CD4-positive, alpha-beta T cell treated with Interferon alpha-2 for 1 hour (primary cell): ENCODE measurements around the gene USP7.

ENCODE experiments used
- DNase-seq, 2 donors: peaks; one replicate each; pipeline ENCODE4 v3.0.0-alpha.2; 2020 to 2022

The USP7 gene

GRCh38 chr16:8951447-8952280, 12.0 kb downstream of the USP7 start:
- no peak for DNase-seq

GRCh38 chr16:8950580-8951077, 13.1 kb downstream of the USP7 start:
- DNase-seq = no peak

DNA sequence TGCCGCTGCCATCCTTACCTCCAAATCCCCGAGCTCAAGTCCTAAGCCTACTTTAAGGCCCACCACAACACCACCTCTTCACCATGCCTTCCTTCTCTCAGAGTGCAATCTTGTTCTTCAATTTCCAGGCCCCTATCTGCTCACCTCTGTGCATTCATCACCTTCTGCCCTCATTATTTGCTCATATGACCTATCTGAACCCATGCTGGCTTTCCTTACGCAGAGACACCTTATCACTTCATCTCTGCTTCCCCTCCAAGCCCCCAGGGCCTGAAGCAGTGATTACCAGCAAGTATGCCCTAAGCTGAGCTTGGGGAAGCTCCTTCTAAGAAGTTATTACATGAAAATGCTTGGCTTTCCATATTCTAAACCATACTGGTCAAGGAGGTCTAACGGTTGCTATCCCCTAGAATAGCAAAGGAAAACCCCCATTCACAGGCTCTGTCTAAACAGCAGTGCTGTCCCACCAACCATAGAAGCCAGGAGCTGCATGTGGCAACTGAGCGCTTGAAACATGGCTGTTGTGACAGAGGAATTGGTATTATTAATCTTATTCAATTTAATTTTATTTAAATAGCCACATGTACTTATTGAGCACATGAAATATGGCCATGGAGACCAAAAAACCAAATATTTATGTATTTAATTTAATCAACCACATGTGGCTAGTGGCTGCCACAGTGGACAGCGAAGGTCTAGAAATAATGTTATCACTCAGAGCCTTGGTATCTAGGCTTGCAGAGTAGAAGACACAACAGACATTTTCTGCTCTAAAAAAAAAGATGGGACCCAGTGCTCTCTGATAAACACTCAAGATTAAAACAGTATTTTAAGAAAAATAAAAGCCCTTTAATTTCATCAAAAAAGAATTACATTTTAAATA, 13.9 kb downstream of the USP7 start:
- DNase-seq = no peak

- no peak for DNase-seq
Observed at GRCh38 chr16:8948831-8949230, 14.9 kb downstream of the USP7 start.

- no peak for DNase-seq
Observed at GRCh38 chr16:8948069-8948593, 15.6 kb downstream of the USP7 start.

DNA sequence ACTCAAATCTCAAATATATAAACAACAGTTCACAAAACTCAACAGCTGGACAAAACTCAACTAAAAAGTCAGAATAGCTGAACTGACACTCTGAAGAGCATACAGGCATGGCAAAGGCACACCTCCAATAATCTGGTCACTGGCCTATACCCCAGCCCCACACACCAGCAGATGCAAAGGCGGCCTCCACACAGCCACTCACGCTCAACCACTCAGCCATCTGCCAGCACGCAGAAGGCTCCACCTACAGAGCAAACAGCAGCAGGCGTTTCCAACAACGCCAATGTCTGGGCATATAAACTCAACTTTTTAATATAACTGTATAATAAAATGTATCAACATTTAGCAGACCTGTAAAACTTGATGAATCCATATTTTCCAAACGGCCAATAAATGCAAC, 17.2 kb downstream of the USP7 start:
- no peak for DNase-seq

- no peak for DNase-seq
Observed at GRCh38 chr16:8945626-8946296, 17.9 kb downstream of the USP7 start.

- no peak for DNase-seq
Observed at GRCh38 chr16:8943966-8944759, 19.5 kb downstream of the USP7 start.

DNA sequence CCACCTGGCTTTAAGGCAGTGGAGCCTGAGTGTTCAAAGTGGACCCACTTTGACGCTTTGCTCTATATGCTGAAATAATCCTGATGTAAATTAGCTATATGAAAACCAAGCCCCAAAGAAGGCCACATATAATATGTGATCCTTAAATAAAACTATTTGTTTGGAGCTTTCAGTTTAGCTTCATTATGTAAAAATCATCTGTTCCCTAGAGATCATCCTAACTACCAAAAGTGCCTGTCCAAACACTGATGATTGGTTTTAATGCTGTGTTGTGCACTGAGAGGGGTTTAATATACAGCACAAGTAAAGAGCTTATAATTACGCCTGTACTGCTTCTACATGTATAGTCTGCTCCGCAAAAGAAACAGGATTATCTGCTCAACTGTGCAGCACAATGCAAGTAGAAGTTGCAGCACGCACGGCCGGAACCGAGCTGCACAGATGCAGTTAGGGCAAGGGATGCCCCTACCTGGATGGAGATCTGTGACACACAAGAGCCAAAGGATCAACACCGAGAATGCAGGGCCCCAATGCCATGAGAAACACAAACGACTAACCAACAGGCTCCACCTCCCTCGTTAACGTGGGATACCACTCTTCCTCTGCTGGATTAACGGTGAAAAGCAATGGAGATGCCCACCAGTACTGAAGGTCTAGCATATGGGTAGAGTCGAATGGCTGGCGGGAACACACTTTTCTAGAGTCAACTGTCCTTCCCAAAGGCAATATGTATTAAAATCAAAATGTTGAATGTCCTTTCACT, 20.5 kb downstream of the USP7 start:
- no peak for DNase-seq

GRCh38 chr16:8941718-8942344, 21.9 kb downstream of the USP7 start:
- peak in 1 of 2 donors; percentile 29 for DNase-seq

DNA sequence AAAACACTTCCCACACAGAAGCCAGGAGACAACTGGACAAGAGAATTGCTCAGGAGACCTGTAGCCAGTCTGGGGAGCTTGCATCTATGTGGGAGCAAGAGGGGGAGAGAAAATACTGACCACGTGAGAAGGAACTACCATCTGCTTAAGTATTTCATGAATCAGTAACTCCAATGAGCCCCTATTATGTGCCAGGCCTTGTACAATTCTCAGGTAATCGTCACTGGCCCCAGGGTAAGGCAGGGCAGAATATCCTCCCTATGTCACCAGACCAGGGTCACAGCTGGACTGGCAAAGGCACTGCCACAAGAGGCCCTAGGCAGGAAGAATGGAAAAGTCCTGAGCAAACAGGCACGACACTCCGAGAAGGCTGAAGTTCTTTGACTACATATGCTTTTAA, 25.9 kb downstream of the USP7 start:
- DNase-seq = no peak

DNA sequence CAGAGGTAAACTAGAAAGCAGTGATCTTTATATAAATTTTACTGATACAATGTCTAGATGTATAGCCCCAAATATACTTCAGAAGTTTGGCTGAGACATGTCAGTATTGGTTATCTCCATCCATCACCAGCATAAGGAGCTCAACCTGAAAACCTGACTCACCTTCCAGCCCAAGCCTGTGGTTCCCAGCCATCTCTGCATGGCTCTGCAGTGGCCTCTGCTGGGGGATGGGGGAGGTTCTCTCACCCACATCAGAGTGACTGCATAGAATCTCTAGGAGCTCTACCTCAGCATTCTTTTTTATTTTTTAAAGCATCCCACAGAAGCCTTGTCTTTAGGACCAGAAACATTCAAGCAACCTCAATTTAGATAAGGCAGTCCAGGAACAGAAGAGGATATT, 27.3 kb downstream of the USP7 start:
- peak; percentile 61 to 77 for DNase-seq

GRCh38 chr16:8935989-8936388, 27.7 kb downstream of the USP7 start:
- DNase-seq = peak; percentile 29 to 35

DNA sequence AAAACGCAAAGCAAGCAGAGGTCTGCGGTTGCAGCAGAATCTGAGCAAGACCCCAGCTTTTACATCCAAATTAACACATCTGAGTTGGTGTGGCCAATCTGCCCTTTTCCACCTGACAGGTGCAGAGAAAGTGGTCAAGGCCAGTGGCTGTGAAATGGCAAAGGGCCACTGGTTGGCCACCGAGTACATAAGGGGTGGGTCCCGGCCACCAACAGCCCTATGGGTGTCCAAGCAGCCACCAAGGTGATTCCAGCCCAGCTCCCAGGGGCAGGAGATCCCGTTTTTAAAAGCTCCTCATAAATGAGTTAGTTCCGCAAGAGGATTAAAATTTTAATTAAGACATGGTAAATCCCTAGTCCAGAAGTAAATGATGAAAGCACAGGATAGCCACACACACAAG, 29.1 kb downstream of the USP7 start:
- DNase-seq = no peak

DNA sequence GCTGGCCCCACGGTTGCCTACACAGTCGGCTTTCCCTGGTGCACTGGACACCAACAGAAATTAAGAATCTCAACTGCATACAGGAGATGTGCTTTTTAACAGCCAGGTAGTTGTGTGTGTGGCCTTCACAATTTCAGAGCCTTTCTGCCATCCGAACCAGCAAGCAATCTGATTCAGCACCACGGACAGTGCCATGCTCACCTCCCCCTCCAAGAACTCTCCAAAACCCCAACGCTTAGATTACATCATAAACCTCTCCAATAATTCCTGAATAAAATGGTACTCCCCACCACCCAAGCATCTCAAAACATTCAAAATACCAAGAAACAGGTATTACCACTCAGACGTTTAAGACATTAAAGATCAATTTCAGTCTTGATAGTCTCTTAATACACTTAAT, 31.8 kb downstream of the USP7 start:
- peak; percentile 28 to 56 for DNase-seq

DNA sequence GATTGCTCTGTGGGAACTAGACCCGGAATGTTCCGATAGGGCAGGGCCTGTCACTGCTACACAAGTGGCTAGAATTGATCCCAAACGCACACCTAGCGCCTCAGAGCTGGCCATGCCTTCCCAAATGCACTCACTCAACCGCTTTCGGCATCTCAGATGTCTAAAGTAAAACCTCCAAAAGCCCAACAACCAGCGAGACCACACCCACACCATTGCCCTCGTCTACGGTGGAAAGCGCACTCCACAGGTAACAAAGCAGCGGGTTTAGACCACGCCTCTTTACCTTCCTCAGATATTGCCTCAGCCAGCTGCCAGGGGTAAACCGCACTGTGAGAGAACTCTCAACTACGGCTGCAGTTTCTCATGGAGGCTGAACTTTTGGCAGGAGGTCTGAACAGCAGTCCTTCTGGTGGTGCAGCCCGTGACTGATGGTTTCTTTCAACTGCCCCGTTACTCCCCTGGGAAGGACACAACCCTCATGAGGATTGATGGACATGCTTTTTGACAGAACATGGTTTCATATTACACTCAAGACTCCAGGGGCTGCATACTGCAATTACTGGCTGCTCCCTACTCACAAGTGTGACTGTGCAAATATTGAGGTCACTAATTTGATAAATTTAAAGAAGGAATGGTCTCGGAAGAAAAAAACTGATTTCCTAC, 34.5 kb downstream of the USP7 start:
- no peak for DNase-seq

GRCh38 chr16:8928467-8928957, 35.2 kb downstream of the USP7 start:
- no peak for DNase-seq

DNA sequence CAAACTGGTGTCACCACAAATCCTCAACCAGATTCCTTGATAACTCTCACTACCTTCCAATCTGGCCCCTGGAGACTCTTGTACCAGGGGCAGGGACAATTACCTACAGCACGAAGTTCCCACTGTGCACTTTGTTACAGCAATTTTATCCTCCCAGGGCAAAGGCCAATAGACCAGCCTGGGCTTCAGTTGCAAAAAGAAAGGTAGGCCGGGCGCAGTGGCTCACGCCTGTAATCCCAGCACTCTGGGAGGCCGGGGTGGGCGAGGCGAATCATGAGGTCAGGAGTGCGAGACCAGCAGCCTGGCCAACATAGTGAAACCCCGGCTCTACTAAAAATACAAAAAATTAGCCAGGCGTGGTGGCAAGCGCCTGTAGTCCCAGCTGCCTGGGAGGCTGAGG, 36.9 kb downstream of the USP7 start:
- DNase-seq = no peak

GRCh38 chr16:8925455-8925854, 38.3 kb downstream of the USP7 start:
- DNase-seq = no peak

GRCh38 chr16:8924214-8924613, 39.5 kb downstream of the USP7 start:
- no peak for DNase-seq
